Ramos (cell line): ENCODE measurements around the gene LMTK3.

ENCODE experiments used
- in situ Hi-C: fragments of 300-500 bp; cut with MboI; formaldehyde crosslinking; loops from one replicate; pipeline ENCODE4 v1.14.3; 2022; ENCODE audit warnings: low sequenced_read_pairs; ENCODE audit not compliant: unreplicated experiment

LMTK3 gene

GRCh38 chr19:48477698-48478338, 33.8 kb downstream of the LMTK3 start:
- in situ Hi-C loops: no loop called here

- in situ Hi-C loops: no loop called here
Measured at GRCh38 chr19:48477067-48477685, 34.5 kb downstream of the LMTK3 start.

- in situ Hi-C loops: no loop called here
Measured at GRCh38 chr19:48476176-48476575, 35.5 kb downstream of the LMTK3 start.

GRCh38 chr19:48475369-48476068, 36.1 kb downstream of the LMTK3 start:
- in situ Hi-C loops: no loop called here

- in situ Hi-C loops: no loop called here
Measured at GRCh38 chr19:48474084-48474592, 37.5 kb downstream of the LMTK3 start.

GRCh38 chr19:48473161-48473966, 38.3 kb downstream of the LMTK3 start:
- in situ Hi-C loops: no loop called here

GRCh38 chr19:48471836-48472235, 39.8 kb downstream of the LMTK3 start:
- in situ Hi-C loops: no loop called here

GRCh38 chr19:48470856-48471255, 40.8 kb downstream of the LMTK3 start:
- in situ Hi-C loops: no loop called here

GRCh38 chr19:48469934-48470680, 41.5 kb downstream of the LMTK3 start:
- in situ Hi-C loops: no loop called here

- in situ Hi-C loops: no loop called here
Measured at GRCh38 chr19:48469289-48469881, 42.2 kb downstream of the LMTK3 start, which contains the start of gene CYTH2. CYTH2 (plus strand) TSS chr19:48469369; CDS start chr19:48469508, 139 bp downstream.

GRCh38 chr19:48468772-48469288, 42.8 kb downstream of the LMTK3 start:
- in situ Hi-C loops: no loop called here

GRCh38 chr19:48466561-48467325, 44.9 kb downstream of the LMTK3 start:
- in situ Hi-C loops: no loop called here

- in situ Hi-C loops: no loop called here
Measured at GRCh38 chr19:48465215-48465614, 46.4 kb downstream of the LMTK3 start.

GRCh38 chr19:48461982-48462655, 49.5 kb downstream of the LMTK3 start:
- in situ Hi-C loops: no loop called here

GRCh38 chr19:48461651-48461981, 50.0 kb downstream of the LMTK3 start:
- in situ Hi-C loops: no loop called here

- in situ Hi-C loops: no loop called here
Measured at GRCh38 chr19:48458016-48458415, 53.6 kb downstream of the LMTK3 start.

GRCh38 chr19:48456864-48457263, 54.8 kb downstream of the LMTK3 start:
- in situ Hi-C loops: no loop called here
